HG03520 (cell line): ENCODE measurements around the gene SIGMAR1.
"Not testable (repeated sequence)": the region's sequence is repeated elsewhere in the genome, so short reads cannot be mapped to it uniquely, and the experiment has no call there.

Source experiments
- ATAC-seq: cut with Tn5 transposase; IDR thresholded peaks from one replicate; pipeline ENCODE4 v1.9.1; 2021; ENCODE audit warnings: mild to moderate bottlenecking, moderate library complexity; ENCODE audit not compliant: unreplicated experiment

SIGMAR1 gene

DNA sequence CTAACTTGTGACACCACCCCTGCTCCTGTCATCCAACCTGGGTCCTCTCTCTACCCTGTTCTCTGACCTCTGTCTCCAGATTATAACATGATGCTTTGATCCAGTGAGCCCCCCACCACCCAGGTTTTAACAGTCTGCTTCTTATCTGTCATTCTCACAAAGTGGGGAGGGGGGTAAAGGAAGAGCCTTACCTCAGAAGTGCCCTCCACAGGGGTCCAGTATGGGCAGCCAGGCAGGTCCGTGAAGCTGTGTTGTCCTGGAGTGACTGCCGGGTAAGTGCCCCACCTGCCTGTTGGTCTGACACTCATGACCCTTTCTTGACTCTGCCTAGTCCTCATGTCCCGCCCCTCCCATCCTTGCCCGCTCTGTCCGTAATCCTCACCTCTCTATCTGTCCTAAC lies 17.8 kb upstream of the SIGMAR1 start:
- no peak for ATAC-seq

DNA sequence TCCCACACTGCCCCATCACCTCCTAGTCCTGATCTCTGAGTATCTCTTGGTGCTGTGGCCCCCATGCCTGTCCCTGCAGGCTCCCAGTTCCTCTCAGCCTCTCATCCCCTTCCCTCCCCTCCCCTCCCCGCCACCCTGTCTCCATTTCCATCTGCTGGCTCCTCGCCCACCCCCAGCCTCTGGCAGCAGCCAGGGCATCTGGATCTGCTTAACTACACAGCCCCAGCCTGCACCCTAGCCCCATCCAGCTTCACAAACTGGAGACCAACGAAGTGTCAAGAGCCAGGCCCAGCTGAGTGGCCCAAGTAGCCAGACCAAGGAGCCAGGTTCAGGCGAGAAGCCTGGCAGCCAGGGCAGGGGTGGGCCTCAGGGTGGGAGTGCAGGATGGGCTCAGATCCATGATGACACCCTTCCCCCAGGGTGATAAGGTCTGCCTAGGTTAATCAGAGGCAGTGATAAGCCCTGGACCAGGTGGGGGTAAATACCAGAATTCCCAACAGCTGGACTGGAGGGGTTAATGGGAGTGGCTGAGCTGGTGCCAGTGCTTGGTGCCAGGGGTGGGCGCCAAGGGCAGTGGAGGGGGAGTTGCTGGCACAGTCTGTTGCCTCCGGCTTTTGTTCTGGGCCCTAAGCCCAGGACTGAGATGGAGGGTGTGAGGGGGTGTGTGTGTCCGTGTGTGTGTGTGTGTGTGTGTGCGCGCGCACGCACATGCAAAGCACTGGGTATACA lies 16.9 kb upstream of the SIGMAR1 start:
- no peak for ATAC-seq

DNA sequence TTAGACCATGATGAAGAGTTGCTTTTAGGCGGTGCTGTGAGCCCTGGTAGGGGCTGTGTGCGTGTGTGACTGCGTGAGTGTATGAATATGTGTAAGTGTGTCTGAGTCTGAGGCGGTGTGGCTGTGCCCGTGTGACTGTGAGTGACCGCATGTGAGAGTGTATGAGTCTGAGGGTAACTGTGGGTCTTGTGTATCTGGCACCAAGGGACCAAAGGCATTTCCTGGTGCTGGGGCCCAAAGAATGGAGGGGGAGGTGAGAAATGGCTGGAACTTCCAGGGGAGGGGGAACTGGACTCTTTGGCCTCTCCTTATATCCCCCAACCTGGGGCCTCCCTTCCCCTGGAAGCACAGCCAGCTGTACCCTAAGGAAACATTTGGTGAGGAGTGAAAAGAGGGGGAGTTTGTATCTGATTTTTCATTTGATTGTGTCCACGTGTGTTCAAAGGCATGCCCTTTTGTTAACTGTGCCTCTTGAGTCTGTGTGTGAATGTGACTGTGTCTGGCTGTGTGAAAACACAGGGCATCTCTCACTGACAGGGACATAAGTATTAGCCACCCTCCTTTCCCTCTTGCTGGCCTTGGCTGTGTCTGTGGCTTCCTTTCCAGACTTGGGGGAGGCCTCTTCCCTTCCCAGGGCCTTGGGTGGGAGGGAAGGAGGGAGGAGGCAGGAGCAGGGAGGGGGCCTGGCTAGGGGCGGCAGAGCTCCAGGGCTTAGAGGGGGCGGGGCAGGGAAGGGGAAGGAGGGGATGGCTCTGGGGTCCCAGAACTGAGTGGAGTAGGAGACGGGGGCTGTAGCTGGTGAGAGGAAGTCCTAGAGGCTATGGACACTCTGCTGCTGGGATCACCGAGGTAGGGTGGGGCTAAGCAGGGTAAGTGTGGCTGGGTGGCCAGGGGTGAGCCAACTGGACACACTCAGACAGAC lies 15.8 kb upstream of the SIGMAR1 start:
- no peak for ATAC-seq

DNA sequence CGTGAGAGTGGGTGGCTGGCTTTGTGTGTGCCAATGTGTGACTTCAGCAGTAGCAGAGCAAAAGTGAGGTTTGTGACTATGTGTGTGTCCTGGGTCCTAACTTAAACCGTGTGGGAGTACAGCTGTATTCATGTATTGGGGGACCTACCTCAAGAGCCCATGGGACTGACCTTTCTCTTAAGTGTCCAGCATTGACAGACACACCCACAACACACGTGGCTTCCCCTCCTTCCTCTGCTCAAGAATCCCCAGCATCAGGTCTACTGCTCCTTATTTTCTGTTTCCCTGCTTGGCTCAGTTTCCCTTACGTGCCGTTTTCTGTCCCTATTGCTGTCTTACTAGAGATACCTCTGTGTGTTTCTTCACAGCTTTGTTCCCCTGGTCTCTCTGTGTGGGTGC lies 15.0 kb upstream of the SIGMAR1 start:
- no peak for ATAC-seq

DNA sequence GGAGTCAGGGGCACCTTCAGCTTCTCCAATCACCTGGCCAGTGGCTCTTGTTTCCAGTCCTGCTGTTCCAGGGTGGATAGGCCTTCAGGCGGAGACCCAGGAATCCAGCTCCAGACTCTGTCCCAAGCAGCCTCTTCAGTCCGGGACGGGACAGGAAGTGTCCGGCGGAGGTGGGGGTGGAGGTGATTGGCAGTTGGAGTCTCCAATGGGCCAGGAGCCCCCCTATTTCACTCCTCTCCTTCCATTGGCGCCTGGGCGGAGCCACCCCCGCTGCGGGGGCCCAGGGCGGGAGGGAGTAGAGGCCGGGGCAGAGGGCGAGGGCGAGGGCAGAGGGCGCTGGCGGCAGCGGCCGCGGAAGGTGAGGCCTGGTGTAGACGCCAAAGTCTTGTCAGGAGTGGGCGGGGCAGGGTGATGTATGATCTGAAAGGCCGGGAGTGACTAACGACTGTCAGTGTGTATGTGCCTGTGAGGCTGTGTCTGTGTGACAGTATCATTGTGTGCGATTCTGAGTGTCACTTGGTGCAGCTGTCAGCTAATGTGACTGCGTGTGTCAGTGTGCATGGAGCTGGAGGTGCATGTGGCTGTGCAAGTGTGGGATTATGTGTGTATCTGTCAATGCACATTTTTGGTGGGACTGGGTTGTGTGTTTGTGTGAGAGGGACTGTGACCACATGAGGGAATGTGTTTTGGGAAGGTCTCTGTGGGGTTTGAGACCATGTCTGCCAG lies 14.5 kb upstream of the SIGMAR1 start, which contains the start of gene IL11RA:
TSS of gene IL11RA (plus strand) at position 310 of the 726 bp plus-strand sequence. CDS start 3,033 bp downstream, outside the sequence.
- ATAC-seq, result no peak

- ATAC-seq, result no peak
These were observed 13.7 kb upstream of the SIGMAR1 start for GRCh38 chr9:34651321-34651720.

DNA sequence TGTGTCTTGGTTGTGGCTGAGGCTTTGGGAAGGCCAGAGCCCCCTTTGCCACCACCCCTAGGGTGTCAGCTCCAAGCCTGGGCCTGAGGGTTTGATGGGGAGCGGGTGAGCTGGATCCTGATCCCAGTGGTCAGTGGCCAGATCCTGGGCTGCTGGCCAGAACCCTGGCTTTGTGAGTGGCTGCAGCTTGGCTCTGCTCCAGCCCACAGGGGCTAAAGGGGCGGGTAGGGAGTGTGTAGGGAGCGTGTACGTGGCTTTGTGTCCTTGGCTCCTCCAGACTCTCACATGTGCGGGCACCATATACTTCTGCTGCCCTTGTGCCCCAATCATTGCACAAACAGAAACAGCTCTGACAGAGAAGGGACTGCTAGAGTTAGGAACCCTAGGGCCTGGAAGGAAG lies 13.2 kb upstream of the SIGMAR1 start:
- ATAC-seq, result no peak

DNA sequence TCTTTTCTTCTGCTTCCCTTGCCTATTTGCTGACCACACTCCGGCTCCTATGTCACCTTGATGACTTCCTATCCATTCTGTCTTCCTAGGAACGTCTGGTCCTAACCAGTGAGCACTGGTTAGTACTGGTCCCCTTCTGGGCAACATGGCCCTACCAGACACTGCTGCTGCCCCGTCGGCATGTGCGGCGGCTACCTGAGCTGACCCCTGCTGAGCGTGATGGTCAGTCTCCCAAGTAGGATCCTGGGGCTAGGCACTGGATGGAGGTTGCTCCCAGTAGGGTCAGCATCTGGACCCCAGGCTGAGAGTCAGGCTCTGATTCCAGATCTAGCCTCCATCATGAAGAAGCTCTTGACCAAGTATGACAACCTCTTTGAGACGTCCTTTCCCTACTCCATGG lies 11.1 kb upstream of the SIGMAR1 start:
- no peak for ATAC-seq

DNA sequence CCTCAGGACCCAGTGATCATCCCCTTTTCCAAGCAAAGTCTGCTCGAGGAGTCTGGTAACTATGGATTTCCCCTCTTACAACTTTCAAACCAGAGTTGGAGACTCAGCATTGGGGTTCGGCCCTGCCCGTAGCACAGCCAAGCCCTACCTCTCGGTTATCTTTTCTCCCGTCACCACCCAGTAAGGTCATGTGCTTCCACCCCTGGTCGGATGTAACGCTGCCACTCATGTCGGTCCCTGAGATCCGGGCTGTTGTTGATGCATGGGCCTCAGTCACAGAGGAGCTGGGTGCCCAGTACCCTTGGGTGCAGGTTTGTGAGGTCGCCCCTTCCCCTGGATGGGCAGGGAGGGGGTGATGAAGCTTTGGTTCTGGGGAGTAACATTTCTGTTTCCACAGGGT lies 10.1 kb upstream of the SIGMAR1 start:
- no peak for ATAC-seq

- ATAC-seq, result no peak
These were observed 9.5 kb upstream of the SIGMAR1 start for GRCh38 chr9:34647084-34647403.

DNA sequence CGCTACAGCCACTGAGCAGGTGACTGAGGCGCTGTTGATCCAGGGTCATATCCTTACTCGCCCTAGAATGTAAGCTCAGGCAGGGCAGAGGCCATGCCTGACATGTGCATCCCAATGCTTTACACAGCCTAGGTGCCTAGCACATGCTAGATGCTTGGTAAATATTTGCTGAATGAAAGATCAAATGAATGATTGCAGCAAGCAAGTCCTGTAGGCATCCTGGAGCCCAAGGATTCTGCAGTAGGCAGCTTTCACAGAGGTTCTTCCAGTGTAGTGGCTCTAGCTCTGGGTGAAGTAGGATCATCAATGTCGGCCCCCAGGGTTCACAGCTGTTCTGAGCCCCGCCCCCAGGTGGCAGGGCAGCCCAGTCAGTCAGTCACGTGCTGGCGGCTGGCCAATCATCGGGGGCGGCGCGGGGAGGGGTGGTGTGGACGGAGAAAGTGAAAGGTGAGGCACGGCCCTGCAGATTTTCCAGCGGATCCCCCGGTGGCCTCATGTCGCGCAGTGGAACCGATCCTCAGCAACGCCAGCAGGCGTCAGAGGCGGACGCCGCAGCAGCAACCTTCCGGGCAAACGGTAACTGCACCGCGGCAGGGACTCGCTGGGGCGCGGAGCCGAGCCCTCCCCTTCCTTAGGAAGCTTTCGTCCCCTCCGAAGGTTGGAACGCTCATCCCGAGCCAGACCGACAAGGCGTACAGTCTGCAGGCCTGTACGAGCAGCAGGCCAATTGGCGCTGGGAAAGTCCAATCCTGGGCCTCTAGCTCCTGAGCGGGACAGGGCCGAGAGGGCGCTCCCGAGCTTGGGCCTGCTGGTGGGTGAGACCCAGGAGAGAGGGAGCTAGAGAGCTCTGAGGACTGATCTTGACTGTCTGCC lies 8.9 kb upstream of the SIGMAR1 start, which contains the start of gene GALT:
TSS of gene GALT (plus strand) at position 465 of the 873 bp plus-strand sequence. CDS start at position 495, 30 bp downstream.
- ATAC-seq, result peak; percentile 80

DNA sequence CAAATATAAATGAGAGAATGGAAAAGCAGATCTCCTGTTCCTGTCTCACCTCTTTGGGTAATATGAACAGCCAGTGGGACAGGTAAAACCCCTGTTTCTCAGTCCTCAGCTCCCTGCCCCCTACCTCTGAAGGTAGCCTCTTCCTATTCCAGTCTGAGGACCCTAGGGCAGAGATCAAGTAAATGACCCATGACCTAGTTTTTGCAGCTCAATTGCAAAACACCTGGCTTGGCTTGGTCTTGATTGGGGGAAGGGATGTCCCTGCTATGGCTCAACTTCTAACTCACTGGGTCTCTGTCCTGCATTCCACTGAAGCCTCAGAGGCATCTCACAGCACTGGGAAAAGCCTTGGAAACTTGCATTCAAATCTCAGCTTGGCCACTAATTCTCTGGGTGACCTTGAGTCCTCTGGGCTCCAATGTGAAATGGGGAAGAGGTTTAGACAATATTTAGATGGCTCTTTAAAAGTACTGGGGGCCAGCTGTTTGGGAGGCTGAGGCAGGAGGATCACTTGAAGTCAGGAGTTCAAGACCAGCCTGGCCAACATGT lies 7.3 kb upstream of the SIGMAR1 start:
- ATAC-seq, result no peak

DNA sequence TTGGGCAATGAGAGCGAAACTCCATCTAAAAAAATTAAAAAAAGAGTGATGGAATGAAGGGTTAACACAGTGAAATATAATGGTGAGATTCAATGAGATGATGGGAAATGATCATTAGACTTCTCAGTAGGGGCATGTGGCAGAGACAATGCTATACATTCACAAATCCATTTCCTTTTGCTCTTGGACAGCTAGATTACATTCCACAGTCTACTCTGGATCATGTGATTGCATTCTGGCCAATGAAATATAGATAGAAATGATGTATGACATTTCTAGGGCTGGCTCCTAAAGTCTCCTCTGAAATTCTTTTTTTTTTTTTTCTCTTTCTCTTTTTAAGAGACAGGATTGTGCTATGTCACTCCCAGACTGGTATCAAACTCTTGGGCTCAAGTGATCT lies 5.1 kb upstream of the SIGMAR1 start:
- ATAC-seq, result no peak

- not testable (repeated sequence) for ATAC-seq
These were observed 1.7 kb upstream of the SIGMAR1 start for GRCh38 chr9:34639322-34639721.

DNA sequence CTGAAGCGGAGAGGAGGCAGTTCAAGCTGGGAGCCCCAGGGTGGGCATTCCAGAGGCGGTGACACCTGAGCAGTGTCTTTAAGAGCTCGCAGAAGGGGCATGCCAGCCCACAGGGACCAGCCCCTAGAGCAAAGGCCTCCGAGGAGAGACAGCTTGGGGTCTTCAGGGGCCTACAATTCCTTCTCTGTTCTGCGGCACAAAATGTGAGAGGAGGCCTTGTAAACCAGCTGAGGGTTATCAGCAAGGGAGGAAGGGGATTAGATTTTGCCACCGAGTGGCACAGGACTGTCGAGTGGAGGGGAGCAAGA lies 505 bp upstream of the SIGMAR1 start:
- no peak for ATAC-seq

DNA sequence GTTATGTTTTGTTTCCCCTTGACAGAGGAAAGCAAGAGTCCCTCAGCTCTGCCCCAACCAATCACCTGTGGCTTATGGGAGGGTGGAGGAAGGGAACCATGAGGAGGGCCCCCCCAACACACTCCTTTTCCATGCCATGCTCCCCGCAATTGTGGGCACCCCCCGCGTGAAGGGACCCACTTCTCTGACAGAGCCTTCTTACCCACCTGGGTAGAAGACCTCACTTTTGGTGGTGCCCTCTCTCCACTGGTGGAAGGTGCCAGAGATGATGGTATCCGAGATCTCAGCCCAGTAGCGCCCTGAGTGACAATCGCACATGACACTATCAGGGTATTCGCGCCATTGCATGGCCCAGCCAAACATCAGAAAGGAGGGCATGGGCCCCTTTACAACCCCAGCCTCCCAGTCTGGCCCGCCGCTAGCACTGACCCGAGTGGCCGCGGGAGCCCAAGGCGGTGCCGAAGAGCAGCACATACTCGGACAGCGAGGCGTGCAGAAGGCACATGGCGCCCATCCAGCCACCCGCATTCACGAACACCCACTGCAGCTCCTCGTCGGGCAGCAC lies 714 bp downstream of the SIGMAR1 start:
- no peak for ATAC-seq

DNA sequence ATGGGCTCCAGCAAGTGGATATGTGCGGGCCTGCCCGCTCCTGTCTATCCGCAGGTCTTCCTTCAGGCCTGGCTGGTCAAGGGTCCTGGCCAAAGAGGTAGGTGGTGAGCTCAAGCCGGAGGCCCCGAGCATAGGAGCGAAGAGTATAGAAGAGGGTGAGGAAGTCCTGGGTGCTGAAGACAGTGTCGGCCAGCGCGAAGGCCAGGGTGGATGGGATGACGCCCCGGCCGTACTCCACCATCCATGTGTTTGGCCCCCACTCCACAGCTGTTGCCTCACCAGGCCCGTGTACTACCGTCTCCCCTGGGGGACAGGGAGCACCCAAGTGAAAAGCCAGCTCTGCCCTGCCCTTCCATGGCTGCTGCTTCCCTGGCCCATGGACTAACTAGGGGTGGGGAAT lies 2.0 kb downstream of the SIGMAR1 start:
- no peak for ATAC-seq

- no peak for ATAC-seq
These were observed 2.9 kb downstream of the SIGMAR1 start for GRCh38 chr9:34634551-34635248.

GRCh38 chr9:34633851-34634550 lies 3.6 kb downstream of the SIGMAR1 start:
- no peak for ATAC-seq
